ENCODE measurements around the gene LIMA1. TPM values are rescaled to one million over a fixed set of nuclear protein-coding genes. Genes with fewer than 3 reads are reported as not detected.

Gene LIMA1
- total and polyA plus RNA-seq, 2 of the 4 experiments (the other 2 are of a cell fraction): 126 to 163 TPM

DNA sequence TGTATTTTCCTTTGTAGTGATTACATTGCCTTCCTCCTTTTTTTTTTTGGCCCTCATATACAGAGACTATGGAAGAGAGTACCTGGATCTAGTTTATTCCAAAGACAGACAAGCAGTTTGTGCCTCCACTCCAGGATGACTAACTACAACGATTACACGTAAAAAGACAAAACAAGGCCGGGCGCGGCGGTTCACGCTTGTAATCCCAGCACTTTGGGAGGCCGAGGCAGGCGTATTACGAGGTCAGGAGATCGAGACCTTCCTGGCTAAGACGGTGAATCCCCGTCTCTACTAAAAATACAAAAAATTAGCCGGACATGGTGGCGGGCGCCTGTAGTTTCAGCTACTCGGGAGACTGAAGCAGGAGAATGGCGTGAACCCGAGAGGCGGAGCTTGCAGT is 118.4 kb downstream of the LIMA1 start:
- H4K20me1 ChIP-seq (ENCODE audit: insufficient read depth, low read length): peaks cover 17% of the 10 kb centered on the region
- H3K56ac ChIP-seq (ENCODE audit: extremely low read depth, insufficient read depth, low read length): no peak overlapping the region
- TF ChIP-seq, protein P1, sequence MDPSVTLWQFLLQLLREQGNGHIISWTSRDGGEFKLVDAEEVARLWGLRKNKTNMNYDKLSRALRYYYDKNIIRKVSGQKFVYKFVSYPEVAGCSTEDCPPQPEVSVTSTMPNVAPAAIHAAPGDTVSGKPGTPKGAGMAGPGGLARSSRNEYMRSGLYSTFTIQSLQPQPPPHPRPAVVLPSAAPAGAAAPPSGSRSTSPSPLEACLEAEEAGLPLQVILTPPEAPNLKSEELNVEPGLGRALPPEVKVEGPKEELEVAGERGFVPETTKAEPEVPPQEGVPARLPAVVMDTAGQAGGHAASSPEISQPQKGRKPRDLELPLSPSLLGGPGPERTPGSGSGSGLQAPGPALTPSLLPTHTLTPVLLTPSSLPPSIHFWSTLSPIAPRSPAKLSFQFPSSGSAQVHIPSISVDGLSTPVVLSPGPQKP (IDR thresholded peaks at IDR 0.05; ENCODE audit: borderline replicate concordance, low read depth, low read length): no peak
- no peak for TF ChIP-seq NFE2L2 (IDR thresholded peaks at IDR 0.05; ENCODE audit: low read depth, low read length)
- TF ChIP-seq BHLHE40 (IDR thresholded peaks at IDR 0.05; ENCODE audit: low read depth, low read length): no peak
- no peak for TF ChIP-seq CHD1 (IDR thresholded peaks at IDR 0.05; ENCODE audit: low read depth, low read length)
- no peak for TF ChIP-seq CEBPB (IDR thresholded peaks at IDR 0.05; ENCODE audit: low read depth, low read length)
- no peak for TF ChIP-seq POLR2A (IDR thresholded peaks at IDR 0.05; ENCODE audit: low read depth, low read length)
- TF ChIP-seq RAD21 (IDR thresholded peaks at IDR 0.05; ENCODE audit: low read length): no peak
- TF ChIP-seq, protein P2, sequence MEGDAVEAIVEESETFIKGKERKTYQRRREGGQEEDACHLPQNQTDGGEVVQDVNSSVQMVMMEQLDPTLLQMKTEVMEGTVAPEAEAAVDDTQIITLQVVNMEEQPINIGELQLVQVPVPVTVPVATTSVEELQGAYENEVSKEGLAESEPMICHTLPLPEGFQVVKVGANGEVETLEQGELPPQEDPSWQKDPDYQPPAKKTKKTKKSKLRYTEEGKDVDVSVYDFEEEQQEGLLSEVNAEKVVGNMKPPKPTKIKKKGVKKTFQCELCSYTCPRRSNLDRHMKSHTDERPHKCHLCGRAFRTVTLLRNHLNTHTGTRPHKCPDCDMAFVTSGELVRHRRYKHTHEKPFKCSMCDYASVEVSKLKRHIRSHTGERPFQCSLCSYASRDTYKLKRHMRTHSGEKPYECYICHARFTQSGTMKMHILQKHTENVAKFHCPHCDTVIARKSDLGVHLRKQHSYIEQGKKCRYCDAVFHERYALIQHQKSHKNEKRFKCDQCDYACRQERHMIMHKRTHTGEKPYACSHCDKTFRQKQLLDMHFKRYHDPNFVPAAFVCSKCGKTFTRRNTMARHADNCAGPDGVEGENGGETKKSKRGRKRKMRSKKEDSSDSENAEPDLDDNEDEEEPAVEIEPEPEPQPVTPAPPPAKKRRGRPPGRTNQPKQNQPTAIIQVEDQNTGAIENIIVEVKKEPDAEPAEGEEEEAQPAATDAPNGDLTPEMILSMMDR (conservative IDR thresholded peaks at IDR 0.05; ENCODE audit: low read depth, low read length): no peak
- TF ChIP-seq RCOR1 (IDR thresholded peaks at IDR 0.05; ENCODE audit: insufficient replicate concordance, low read length): no peak
- TF ChIP-seq MAZ (IDR thresholded peaks at IDR 0.05; ENCODE audit: borderline replicate concordance, low read depth, low read length): no peak
- TF ChIP-seq, protein P3, sequence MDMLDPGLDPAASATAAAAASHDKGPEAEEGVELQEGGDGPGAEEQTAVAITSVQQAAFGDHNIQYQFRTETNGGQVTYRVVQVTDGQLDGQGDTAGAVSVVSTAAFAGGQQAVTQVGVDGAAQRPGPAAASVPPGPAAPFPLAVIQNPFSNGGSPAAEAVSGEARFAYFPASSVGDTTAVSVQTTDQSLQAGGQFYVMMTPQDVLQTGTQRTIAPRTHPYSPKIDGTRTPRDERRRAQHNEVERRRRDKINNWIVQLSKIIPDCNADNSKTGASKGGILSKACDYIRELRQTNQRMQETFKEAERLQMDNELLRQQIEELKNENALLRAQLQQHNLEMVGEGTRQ (IDR thresholded peaks at IDR 0.05; ENCODE audit: low read depth, low read length): no peak
- TF ChIP-seq SMC3 (IDR thresholded peaks at IDR 0.05; ENCODE audit: low read depth, low read length): no peak
- no peak for TF ChIP-seq RFX5 (IDR thresholded peaks at IDR 0.05; ENCODE audit: low read depth, low read length)
- no peak for TF ChIP-seq MAFK (IDR thresholded peaks at IDR 0.05; ENCODE audit: low read depth, low read length)
- no peak for TF ChIP-seq MXI1 (IDR thresholded peaks at IDR 0.05; ENCODE audit: borderline replicate concordance, low read depth, low read length)
- H3K36me3 ChIP-seq (ENCODE audit: control insufficient read depth, insufficient read depth, low read length): no peaks in the 10 kb centered on the region
- H4K91ac ChIP-seq (ENCODE audit: insufficient read depth, low read depth, low read length): no peak overlapping the region
- H3K9ac ChIP-seq (ENCODE audit: low read depth, low read length): no peak overlapping the region
- BruUV-seq (replicated peaks): TSS peak; percentile 23
- dilution Hi-C loops (cut with HindIII; ENCODE audit: low sequenced_read_pairs, unreplicated experiment) (no loop called here), in situ Hi-C loops (cut with MboI; ENCODE audit: low sequenced_read_pairs) (no loop called here), intact Hi-C loops (cut with micrococcal nuclease) (loop anchor here (5.0 kb wide), 1 partner anchor 78 kb away; the partner anchor contains the start of gene SMARCD1)
- peaks cover 6% of the 10 kb centered on the region; the same call in 1 of the 2 replicates for H3K9me1 ChIP-seq (ENCODE audit: insufficient read depth, low read length)
- H3K18ac ChIP-seq (ENCODE audit: low read depth, low read length): no peak overlapping the region
- no peak overlapping the region for H3K4ac ChIP-seq (ENCODE audit: low read depth, low read length)
- H3K27ac ChIP-seq (ENCODE audit: insufficient read depth, low read length): no peak overlapping the region
- POLR2A ChIA-PET (ENCODE audit: unreplicated experiment): no interaction called here
- H3K79me1 ChIP-seq (ENCODE audit: low read depth in 1 of 2, low read length in 2 of 2): peaks cover 0 to 51% of the 10 kb centered on the region in 2 experiments; a peak in 3 of 4 replicates
- no peak for DNase-seq
- H3K4me1 ChIP-seq (ENCODE audit: control insufficient read depth, insufficient read depth, low read length): peaks cover 5% of the 10 kb centered on the region; the same call in 1 of the 2 replicates
- H3K23ac ChIP-seq (ENCODE audit: low read depth, low read length): no peak overlapping the region
- H4K5ac ChIP-seq (ENCODE audit: low read depth, low read length): no peak overlapping the region
- no peak overlapping the region for H2BK20ac ChIP-seq (ENCODE audit: low read depth, low read length)
- H2AK5ac ChIP-seq (ENCODE audit: low read depth, low read length): no peak overlapping the region
- H4K8ac ChIP-seq (ENCODE audit: low read depth in 2 of 2, low read length in 2 of 2): no peak overlapping the region
- H2BK15ac ChIP-seq (ENCODE audit: low read depth, low read length): no peak overlapping the region
- H3K14ac ChIP-seq (replicated peaks; ENCODE audit: low read depth, low read length): no peak overlapping the region
- no peak overlapping the region for H2AK9ac ChIP-seq (replicated peaks; ENCODE audit: low read depth, low read length, poor library complexity)
- ATAC-seq (ENCODE audit: low read depth): no peak
- peaks cover 5% of the 10 kb centered on the region for H3K9me3 ChIP-seq (ENCODE audit: control insufficient read depth, insufficient read depth, low read length)
- no peak overlapping the region for H2AFZ ChIP-seq (replicated peaks; ENCODE audit: low read length, poor library complexity)
- peak overlapping the region; percentile 32; the same call in 1 of the 2 replicates for H3K4me2 ChIP-seq (ENCODE audit: low read depth, low read length)
- H2BK5ac ChIP-seq (ENCODE audit: low read depth, low read length, poor library complexity, severe bottlenecking): peak overlapping the region; percentile 32
- CTCF ChIA-PET: no interaction called here
- 98% methylated on average over 7 of the region's 20 CpGs; no CpG with 5 or more reads in 1 of the 2 experiments for WGBS, 2 experiments (ENCODE audit: extremely low coverage in 2 of 2, insufficient read length in 1 of 2)
- no peaks in the 10 kb centered on the region for H3K27me3 ChIP-seq (ENCODE audit: control insufficient read depth, insufficient read depth, low read length)
- H3K4me3 ChIP-seq (ENCODE audit: insufficient read depth, low read depth, low read length): no peak overlapping the region
- H2BK120ac ChIP-seq (ENCODE audit: low read depth, low read length): no peak overlapping the region

Measured in IMR-90 (cell line).